ENCODE measurements around the gene FOXQ1.

DNA sequence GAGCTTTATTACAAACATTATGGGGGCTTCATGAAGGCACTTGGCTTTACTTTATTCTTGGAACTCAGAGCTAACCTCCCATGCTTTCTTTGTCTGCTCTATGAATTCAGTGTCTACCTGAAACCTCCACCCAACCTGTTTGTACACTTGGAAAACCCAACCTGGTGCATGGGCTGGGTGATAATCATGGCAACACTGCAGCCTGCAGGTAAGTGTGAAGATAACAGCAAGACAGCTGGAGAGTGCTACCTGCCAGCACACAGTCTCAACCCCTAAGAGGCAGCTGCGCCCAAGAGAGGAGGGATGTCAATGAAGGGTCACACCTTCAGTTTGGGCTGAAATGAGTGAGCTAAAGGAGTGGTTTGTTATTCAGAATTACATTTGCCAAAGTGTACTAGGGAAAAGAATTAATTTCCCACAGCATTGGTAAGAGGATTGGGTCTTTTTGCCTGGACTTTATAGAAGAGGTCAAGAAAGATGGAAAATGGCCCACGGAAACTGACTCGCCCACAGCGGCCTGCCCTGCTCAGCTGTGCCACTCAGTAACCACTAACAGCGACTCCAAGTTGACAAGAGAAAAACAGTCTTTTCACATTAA is 24.4 kb downstream of the FOXQ1 start:
- TF ChIP-seq, protein P1, sequence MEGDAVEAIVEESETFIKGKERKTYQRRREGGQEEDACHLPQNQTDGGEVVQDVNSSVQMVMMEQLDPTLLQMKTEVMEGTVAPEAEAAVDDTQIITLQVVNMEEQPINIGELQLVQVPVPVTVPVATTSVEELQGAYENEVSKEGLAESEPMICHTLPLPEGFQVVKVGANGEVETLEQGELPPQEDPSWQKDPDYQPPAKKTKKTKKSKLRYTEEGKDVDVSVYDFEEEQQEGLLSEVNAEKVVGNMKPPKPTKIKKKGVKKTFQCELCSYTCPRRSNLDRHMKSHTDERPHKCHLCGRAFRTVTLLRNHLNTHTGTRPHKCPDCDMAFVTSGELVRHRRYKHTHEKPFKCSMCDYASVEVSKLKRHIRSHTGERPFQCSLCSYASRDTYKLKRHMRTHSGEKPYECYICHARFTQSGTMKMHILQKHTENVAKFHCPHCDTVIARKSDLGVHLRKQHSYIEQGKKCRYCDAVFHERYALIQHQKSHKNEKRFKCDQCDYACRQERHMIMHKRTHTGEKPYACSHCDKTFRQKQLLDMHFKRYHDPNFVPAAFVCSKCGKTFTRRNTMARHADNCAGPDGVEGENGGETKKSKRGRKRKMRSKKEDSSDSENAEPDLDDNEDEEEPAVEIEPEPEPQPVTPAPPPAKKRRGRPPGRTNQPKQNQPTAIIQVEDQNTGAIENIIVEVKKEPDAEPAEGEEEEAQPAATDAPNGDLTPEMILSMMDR (IDR thresholded peaks at IDR 0.05; ENCODE audit: insufficient read depth, low read depth, low read length): peak; percentile 33
- no peak for TF ChIP-seq EZH2 (IDR thresholded peaks at IDR 0.05; ENCODE audit: insufficient read depth, low read length)
